Activated effector memory CD4-positive, alpha-beta T cell treated with Interleukin-2 at 50 U/mL for 16 hours (primary cell): Measurements from ENCODE around the gene CFAP107.
"Not testable (repeated sequence)": the region's sequence is repeated elsewhere in the genome, so short reads cannot be mapped to it uniquely, and the experiment has no call there.

Source experiments
- DNase-seq: peaks from one replicate; pipeline ENCODE4 v3.0.0-alpha.2; 2020

CFAP107 gene

DNA sequence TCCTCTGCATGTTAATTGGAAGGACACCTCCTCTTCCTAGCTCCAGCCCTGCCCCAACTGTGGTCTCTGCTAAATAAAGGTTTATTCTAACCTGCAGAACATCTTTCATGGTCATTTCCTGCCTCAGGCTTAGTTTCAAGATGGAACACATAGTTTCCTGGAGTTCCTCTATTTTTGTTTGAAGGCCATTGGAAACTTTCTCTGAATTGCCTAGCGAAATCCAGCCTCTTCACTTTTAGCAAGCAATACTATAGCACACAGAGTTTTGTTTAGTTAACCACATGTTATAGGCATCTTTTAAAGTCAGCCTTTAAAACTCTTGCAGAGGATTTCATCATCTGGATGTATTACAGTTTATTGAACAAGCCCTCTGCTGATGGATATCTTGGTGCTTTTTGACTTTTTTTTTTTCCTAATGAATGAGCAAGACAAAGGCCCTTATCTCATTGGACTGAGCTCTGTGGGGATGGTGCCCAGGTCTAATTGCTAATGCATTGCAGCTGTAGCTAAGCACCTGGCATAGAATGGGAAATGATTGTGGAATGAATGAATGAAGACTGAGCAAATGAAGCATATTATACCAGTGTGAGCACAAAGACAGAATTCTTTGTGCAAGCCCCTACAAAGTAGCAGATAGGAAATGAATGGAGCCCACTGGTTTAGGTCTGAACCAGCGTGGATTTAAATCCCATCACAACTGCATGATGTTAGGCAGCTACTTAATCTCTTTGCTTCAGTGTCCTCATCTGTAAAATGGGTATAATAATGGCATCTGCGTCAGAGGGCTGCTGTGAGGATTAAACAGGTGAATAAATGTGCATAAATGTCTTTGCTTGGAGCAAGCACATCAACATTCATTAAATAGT is 641 bp upstream of the CFAP107 start:
- no peak for DNase-seq

DNA sequence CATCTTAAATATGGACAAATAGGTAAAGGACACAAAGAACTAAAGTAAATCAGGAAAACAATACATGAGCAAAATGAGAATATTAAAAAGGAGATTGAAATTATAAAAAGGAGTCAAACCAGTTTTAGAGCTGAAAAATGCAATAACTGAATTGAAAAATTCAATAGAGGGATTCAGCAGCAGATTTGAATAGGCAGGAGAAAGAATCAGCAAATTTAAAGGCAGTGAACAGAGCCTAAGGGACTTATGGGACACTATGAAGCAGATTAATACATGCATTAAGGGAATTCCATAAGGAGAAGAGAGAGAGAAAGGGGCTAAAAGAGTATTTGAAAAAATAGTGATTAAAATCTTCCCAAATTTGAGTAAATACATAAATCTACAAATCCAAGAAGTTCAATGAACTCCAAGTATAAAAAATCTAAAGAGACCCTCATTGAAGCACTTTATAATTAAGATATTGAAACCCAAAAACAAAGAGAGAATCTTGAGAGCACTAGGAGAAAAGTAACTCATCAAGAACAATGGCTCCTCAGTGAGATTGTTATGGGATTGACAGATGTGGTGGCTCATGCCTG is 2.9 kb downstream of the CFAP107 start:
- no peak for DNase-seq

DNA sequence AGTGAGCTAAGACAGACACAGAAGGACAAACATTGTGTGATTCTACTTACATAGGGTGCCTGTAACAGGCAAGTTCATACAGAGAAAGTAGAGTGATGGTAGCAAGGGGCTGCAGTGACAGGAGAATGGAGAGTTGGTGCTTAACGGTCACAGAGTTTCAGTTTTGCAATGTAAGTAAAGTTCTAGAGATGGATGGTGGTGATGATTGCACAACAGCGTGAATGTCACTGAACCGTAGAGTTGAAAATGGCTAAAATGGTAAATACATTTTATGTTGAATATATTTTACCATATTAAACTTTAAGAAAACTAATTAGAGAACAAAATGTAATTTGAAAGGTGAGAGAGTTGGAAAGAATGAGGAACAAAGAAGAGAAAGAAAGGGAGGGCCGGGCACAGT is 8.7 kb downstream of the CFAP107 start:
- DNase-seq = no peak

DNA sequence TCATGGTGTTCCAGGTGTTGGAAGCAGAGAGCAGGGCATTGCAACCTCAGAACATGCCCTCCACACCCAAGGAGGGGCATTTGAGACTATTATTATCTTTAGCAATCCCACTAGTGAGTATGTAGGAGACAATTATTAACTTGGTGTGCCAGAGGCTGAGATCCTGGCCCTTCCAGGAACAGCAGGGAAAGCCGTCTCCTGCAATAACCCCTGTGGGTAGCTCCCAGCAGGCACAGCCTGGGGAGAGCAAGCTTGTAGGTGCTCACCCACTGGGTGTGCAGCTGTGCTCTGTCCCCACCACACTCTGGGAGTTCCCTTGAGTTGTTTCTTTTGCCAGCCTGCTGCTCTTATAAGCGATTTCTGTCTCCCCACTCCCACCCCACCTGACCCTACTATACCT is 10.3 kb downstream of the CFAP107 start:
- no peak for DNase-seq

DNA sequence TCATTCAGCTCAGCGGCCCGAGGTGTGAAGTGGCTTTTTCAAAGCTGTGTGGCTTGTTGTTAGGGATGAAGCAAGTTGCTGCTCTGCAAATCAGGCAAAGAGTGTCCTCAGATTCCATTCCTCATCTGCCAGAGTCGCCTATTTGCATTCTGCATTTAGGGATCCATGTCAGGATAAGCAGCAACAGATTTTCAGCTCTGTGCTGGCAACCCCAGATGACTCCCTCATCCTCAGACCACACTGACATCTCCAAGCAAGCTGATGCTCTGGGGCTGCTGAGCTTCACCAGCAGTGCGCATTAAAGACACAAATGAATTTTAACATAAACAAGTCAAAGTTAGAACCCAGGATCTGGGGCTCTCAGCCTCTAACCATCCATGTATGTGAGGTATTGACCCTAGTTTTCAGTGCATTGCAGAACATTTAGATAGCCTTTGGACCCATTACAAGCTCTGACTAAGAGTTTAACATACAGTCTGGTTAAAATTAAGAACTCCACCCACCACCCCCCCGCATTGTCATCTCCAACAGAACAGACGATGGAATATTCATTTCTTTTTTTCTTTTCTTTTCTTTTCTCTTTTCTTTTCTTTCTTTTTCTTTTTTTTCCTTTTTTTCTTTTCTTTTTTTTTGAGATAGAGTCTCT is 10.9 kb downstream of the CFAP107 start:
- no peak for DNase-seq

DNA sequence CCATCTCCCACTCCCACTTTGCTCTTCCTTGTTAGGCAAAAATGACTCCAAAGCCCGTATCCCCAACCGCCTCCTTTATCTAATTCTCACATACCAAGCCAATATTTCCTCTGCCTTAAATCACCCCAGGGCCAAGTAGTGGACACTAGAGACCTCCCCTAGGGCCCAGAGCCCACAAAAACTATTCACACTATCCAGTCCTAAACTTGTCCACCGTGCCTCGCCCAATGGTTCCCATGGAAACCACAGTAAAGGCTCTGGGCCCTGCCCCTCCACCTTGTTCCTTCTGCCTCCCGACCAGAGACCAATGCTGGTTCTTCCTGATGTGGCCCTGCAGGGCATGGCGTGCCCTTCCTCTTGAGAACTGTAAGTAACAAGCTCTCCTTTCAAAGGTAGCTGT is 11.8 kb downstream of the CFAP107 start:
- no peak for DNase-seq

DNA sequence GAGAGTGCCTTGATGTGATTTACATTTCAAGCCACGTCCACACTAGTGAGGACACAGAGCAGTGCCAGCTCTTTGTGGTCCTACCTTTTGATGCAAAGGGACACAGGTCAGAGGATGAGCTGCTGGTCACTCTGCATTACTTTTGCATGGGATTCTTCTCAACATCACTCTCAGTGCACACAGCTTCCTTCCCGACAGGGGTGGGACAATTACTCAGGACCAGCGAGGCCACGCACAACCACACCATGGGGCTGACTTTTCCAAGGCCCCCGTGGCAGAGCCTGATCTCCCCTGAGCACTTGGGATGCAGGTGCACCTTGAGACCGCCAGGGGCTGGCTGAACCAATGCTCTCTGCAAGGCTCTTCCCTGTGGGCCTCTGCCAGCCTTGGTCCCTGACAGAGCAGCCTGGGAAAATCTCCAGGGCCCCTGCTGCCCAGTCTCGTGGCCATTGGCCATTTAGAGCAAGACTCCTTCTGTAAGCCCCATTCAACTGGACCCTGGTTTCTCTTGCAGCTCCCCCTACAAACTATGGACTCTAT is 14.3 kb downstream of the CFAP107 start:
- no peak for DNase-seq

DNA sequence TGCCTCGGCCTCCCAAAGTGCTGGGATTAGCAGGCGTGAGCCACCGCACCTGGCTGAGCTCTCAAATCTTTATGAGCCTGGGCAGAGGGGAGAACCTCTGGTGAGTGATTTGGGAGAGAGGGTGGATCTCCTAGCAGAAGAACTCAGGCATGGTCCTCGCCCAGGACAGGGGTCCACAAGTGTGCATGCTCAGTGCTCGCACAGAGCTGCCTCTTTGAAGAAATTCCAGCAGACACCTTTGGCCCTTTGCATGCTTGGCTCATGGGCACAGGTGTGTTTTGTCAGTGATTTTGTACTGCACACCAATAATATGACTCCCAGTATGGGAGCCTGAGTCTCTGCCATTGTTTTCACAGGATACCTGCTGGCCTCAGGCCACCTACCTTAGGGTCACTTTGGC is 15.8 kb downstream of the CFAP107 start:
- no peak for DNase-seq

DNA sequence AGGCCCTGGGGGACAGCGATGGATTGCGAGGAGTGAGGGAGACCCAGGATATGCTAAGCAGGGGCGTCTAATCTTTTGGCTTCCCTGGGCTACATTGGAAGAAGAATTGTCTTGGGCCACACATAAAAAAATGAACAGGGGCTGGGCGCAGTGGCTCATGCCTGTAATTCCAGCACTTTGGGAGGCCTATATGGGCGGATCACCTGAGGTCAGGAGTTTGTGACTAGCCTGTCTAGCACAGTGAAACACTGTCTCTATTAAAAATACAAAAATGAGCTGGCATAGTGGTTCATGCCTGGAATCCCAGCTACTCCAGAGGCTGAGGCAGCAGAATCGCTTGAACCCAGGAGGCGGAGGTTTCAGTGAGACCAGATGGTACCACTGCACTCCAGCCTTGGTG is 16.8 kb downstream of the CFAP107 start:
- DNase-seq = no peak

DNA sequence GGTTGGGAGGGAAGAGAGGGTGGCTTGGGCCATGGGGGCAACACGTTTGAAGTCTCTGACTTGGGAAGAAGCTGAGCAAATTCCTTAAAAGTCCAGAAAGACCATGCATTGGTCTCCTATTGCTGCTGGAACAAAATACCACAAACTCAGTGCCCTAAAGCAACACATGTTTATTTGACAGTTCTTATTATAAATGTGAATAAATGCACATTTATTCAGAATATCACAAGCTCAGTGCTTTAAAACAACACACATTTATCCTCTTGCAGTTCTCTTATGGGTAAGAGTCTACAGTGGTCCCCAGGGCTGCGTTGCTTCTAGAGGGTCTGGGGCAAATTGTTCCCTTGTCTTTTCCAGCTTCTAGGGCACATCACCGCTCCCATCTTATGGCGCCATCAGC is 17.5 kb downstream of the CFAP107 start:
- DNase-seq = no peak

DNA sequence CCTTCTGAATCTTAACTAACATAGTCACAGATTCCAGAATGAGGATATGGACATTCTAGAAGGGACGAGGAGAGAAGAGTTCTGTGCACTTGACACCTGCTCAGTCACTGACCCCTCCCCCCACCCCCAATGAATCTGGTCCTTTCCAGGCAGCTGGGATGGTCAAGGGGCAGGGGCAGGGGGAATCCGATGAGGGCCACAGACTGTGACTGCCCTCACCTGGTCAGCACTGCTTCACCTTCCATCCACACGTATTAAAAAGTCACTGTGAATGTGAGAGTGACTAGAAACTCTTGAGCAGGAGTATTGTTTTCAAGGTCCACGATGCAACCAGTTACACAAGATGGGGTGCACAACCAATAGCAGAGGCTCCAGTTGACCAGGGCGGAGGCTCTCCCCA is 18.0 kb downstream of the CFAP107 start:
- DNase-seq = no peak

DNA sequence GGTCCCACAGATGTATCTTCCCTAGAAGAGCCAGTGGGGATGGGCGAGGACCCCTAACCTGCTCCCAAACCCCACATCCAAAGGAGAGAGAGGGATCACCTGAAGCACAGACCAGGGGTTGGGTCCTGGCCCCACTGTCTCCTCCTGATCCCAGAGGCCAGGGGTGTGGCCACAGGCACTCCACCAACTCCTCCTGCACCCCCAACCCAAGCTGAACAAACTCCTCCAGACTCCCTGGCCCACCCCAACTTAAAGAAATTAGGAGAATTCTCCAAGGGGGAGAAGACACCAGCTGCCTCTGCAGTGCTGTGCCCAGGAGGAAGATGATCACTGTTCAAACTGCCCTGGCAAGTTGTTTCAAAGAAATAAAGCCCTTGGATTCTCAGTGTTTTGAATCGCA is 23.0 kb downstream of the CFAP107 start:
- no peak for DNase-seq

DNA sequence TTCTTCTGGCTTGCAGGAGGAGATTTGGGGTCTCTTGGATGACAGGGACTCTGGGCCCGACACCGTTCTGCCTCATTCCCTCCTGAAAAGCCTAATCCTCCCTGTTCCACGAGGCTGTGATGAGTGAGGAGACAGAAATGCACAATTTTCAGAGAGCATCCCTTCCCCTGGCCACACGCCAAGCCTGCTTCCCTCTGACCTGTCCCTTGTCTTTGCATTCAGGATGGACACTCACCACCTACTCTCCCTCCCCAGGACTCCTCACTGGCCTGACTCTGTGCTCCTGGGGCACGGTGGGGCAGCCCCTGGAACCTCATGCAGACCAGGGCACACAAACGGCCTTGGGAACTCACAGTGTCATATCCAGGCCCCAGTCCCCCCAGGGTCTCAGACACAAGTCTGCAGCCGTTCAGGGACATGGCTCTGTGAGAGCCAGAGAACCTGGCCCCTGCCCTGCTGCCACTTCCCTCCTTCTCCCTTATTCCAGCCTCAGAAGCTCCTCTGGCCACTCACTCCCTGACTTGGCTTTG is 24.0 kb downstream of the CFAP107 start:
- no peak for DNase-seq

DNA sequence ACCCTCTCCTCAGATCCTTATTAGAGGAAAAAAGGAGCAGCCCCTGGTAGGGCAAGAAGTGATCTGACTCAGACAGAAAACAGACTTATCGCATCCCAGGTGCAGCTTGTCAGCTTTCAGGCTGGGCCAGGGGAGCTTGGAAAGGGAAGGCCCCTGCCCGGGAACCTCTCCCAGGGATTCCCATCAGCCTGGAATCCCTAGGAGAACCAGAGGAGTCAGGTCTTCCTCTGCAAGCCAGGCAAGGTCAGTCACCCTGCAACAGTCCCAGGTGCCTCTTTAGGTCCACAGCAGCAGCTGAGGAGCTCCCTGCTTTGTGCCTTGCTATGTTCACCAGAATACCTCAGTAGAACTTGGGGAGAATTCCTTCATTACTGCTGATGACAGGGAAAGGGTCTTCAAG is 24.6 kb downstream of the CFAP107 start:
- no peak for DNase-seq

DNA sequence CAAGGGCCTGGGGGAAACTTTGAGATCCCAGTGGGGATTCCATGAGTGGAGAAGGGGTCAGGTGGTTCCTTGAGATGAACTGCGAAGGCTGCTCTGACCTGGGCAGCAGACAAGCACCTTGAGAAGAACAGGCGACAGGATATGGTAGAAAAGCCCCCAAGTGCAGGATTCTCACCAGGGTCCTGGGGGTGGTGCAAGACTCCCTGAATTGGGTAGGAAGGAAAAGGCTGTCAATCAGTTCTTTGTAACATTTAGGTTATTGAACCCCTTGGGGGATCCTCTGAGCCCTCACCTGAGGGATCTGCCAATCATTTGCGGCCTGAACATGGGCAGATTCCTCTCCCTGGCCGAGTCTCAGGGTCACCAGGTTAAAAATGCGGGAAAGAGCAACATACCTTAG is 25.2 kb downstream of the CFAP107 start:
- DNase-seq = no peak

DNA sequence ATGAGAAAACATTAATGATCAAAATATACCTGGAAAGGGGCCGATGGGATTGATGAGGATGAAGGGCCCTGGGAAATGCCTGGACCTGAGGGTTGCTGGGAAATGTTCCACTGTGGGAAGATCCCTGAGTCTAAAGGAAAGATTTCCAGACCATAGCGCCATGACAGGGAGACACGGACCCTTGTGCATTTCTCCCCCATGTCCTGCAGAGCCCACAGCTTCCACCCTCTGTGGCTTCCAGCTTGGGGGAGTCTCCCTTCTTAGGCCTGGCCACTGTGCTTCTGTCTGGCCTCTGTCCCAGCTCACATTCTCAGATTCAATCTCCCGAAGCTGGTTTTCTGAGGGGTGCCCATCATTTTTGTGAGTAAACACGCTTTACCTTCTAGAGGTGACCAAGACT is 26.5 kb downstream of the CFAP107 start:
- no peak for DNase-seq

DNA sequence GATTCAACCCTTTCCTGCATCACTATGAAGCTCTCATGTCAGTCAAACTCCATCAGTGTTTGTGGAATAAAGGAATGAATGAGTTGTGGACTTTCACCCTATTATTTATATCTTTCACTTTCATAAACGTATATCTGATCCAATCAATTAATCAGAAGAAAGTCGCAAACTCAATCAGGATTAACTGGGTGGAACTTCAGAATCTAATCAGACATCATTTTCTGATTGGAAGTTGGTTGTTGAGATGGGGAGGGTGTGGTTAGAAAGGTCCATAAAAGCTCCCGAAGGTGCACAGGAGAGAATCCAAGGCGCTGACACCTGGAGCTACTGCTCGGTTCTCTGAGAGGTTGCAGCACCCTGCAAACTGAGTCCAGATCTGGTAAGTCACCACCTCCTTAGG is 27.4 kb downstream of the CFAP107 start, which contains the start of gene PRAMEF12:
TSS of gene PRAMEF12 (plus strand) at position 301 of the 400 bp plus-strand sequence. CDS start 1,130 bp downstream, outside the sequence.
- DNase-seq = no peak

DNA sequence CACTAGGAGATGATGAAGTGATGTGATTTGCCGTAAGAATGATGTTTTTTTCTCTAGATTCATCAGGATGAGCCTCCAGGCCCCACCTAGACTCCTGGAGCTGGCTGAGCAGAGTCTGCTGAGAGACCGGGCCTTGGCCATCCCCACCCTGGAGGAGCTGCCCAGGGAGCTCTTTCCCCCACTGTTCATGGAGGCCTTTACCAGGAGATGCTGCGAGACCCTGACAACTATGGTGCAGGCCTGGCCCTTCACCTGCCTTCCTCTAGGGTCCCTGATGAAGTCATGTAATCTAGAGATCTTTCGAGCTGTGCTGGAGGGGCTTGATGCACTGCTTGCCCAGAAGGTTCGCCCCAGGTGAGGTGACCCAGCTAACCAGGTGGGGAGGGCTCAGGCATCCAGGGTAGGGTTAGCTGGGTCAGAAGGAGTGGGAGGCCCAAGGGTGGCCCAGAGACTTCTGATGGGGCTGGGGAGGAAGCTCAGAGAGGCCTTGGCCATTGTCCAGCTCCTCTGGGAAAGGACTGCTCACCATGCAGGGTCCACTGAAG is 28.9 kb downstream of the CFAP107 start:
- DNase-seq = no peak

DNA sequence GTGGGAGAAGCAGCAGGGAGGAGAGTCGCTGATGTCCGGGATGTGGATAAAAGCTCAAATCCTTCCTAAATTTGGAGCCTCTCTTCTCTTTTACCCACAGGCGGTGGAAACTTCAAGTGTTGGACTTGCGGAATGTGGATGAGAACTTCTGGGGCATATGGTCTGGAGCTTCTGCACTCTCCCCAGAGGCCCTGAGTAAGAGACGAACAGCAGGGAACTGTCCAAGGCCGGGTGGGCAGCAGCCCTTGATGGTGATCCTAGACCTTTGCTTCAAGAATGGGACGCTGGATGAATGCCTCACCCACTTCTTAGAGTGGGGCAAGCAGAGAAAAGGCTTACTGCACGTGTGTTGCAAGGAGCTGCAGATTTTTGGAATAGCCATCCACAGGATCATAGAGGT is 29.4 kb downstream of the CFAP107 start:
- DNase-seq = no peak

DNA sequence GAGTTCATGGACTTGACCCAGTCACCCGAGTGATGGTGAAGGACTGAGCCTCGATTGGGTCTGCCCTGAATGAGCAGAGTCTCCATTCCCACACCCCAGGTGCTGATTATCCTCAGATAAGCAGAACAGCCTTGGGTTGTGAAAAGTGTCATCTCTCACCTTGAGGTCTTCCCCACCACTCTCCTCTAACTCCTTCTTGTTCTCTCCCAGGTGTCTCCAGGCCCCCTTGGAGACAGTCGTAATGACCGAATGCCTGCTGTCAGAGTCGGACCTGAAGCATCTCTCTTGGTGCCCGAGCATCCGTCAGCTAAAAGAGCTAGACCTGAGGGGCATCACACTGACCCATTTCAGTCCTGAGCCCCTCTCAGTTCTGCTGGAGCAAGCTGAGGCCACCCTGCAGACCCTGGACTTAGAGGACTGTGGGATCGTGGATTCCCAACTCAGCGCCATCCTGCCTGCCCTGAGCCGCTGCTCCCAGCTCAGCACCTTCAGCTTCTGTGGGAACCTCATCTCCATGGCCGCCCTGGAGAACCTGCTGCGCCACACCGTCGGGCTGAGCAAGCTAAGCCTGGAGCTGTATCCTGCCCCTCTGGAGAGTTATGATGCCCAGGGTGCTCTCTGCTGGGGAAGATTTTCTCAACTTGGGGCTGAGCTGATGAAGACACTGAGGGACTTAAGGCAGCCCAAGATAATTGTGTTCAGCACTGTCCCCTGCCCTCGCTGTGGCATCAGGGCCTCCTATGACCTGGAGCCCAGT is 31.0 kb downstream of the CFAP107 start:
- DNase-seq = no peak

DNA sequence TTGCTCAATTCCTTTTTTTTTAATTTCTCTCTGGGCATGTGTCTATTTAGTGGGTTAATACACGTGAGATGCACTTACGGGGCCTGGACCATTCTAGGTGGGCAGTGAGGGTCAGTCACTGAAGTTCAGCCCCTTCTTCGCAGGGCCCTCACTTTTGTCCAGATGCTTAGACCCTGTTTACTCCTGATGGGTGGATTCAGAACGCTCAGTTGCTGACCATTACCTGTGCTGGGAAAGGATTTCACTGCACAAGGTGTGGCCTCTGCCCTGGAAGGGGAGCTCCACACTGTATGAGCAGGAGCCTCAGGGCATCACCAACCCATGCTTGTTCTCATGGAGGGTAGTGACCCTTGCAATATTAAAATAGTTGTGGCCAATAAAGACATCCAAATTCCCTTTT is 32.1 kb downstream of the CFAP107 start:
- no peak for DNase-seq

DNA sequence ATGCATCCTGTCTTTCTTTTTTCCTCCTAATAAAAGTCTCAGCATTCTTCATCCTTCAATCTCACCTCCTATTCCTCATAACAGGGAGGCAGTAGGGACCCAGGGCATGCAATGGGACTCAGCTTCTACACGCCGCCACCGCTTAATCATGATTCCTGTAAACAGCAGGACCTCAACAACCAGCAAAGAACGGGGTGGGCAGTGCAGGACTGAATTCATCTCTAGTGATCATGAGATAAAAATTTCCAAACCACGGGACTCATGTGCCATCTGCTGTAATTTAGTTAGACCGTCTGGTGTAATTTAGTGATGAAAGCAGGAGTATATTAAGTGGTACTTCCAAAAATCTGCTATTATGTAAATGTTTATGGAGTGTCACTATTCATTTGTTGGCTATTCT is 32.9 kb downstream of the CFAP107 start:
- no peak for DNase-seq

DNA sequence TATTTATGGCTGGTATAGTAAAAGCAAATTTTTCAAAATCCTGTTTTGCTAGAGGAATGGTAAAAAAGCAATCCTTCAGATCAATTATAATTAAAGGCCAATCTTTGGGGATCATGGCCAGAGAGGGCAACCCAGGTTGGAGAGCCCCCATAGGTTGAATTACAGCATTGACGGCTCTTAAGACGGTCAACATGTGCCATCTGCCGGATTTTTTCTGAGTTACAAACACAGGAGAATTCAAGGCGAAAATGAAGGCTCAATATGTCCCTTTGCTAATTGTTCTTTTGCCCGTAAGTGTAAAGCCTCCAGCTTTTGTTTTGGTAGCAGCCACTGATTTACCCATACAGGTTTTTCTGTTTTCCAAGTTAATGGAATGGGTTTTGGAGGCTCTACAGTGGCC is 35.5 kb downstream of the CFAP107 start:
- not testable (repeated sequence) for DNase-seq
